Smooth muscle cell (in vitro differentiated cells): Measurements from ENCODE around the gene SAMD1. TPM values are rescaled to one million over a fixed set of nuclear protein-coding genes. Genes with fewer than 3 reads are reported as not detected.

ENCODE experiments used
- DNase-seq: peaks from one replicate; lab custom pipeline; 2025; ENCODE audit not compliant: unreplicated experiment; lab: John Stamatoyannopoulos, UW
- H2AFZ ChIP-seq: fragments of 200-600 bp; sonication (generic); 2 replicates; pipeline ENCODE4 v1.6.0; 2016; ENCODE audit warnings: antibody characterized with exemption, low read depth, mild to moderate bottlenecking
- H3F3A ChIP-seq: fragments of 200-600 bp; sonication (generic); 2 replicates; pipeline ENCODE4 v1.6.0; 2017; ENCODE audit warnings: antibody characterized with exemption, low read depth
- H3K27ac ChIP-seq: fragments of 200-600 bp; sonication (generic); 2 replicates; pipeline ENCODE4 v1.5.1; 2016; ENCODE audit warnings: low read depth, mild to moderate bottlenecking
- H3K27me3 ChIP-seq: fragments of 200-600 bp; sonication (generic); 2 replicates; pipeline ENCODE4 v1.6.1; 2016; ENCODE audit warnings: low read depth, mild to moderate bottlenecking
- H3K36me3 ChIP-seq: fragments of 200-600 bp; sonication (generic); 2 replicates; pipeline ENCODE4 v1.5.1; 2016; ENCODE audit warnings: low read depth
- H3K4me1 ChIP-seq: fragments of 200-600 bp; sonication (generic); 2 replicates; pipeline ENCODE4 v1.5.1; 2016; ENCODE audit warnings: low read depth
- H3K4me2 ChIP-seq: fragments of 200-600 bp; sonication (generic); 2 replicates; pipeline ENCODE4 v1.6.0; 2016; ENCODE audit warnings: mild to moderate bottlenecking
- H3K4me3 ChIP-seq: fragments of 200-600 bp; sonication (generic); 2 replicates; pipeline ENCODE4 v1.5.1; 2016; ENCODE audit warnings: mild to moderate bottlenecking
- H3K79me2 ChIP-seq: fragments of 200-600 bp; sonication (generic); 2 replicates; pipeline ENCODE4 v1.6.0; 2016; ENCODE audit warnings: low read depth, mild to moderate bottlenecking
- H3K9ac ChIP-seq: fragments of 200-600 bp; sonication (generic); 2 replicates; pipeline ENCODE4 v1.6.0; 2016; ENCODE audit warnings: low read depth
- H3K9me3 ChIP-seq: fragments of 200-600 bp; sonication (generic); replicated peaks from 2 replicates; pipeline ENCODE4 v1.5.1; 2016; ENCODE audit warnings: low read depth
- H4K20me1 ChIP-seq: fragments of 200-600 bp; sonication (generic); 2 replicates; pipeline ENCODE4 v1.6.0; 2016; ENCODE audit warnings: low read depth
- WGBS: methylation state at CpG from one replicate; pipeline ENCODE4 v1.1.7; 2016; ENCODE audit warnings: low lambda C conversion rate; 5-methylcytosine and 5-hydroxymethylcytosine counted together
- polyA plus RNA-seq: library from polyadenylated mRNA; unstranded; fragments of >200 nt; fragmentation: Nextera tagmentation; extraction: Ambion mirVana; gene quantifications from 2 replicates; pipeline ENCODE4 v1.2.1, GENCODE V29; 2016
- total RNA-seq: library from RNA; depleted of rRNA; stranded (reverse); fragments of >200 nt; gene quantifications from 2 replicates; pipeline ENCODE4 v1.2.3, GENCODE V29; 2014
- TF ChIP-seq, protein P1 (sequence below): fragments of 200-600 bp; sonication (generic); IDR thresholded peaks from 2 replicates; pipeline ENCODE4 v1.5.1; 2017; ENCODE audit warnings: borderline replicate concordance, mild to moderate bottlenecking, antibody characterized with exemption; ENCODE audit not compliant: insufficient read depth, poor library complexity, severe bottlenecking

The SAMD1 gene
- total and polyA plus RNA-seq, 2 experiments from 2014 or later: 35.0 to 71.3 TPM

DNA sequence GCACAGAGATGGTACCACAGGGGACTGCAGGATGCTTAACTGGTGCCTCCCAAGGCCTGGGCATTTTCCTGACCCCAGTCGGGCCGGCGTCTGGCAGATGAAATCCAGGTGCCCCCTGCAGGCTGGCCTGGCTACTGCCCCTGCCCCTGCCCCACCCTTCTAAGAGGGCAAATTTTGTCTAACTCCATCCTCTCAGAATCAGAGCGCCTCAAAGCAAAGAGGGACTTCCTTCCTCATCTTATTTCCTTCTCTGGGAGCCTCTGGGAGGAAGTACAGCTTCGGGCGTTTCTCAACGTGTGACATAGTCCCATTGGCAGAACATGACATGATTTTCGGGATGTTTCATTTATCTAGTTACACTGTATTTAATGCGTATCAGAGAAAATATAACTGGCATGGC lies 24.3 kb upstream of the SAMD1 start:
- 70% methylated on average over 9 of the region's 9 CpGs for WGBS
- H3K9ac ChIP-seq: no peak overlapping the region
- peaks cover 53% of the 10 kb centered on the region for H4K20me1 ChIP-seq

DNA sequence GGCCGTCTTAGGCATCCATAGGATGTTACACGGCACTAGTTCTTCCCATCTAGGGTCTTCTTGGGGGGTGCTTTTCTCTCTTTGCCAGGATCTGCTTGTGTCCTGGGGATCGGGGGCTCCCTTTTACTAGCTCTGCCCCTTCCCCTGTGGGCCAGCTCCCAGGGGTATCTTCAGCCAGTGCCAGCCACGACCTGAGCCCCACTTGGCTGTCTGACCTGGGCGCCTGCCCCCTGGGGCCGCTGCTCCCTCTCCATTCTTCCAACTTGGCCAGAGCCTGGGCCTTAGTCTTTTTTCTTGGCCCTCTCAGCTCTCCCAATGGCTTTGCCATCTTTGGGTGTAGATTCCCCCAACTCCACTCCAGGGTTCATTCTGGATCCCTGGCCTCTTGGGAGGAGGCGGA lies 23.9 kb upstream of the SAMD1 start:
- Histone ChIP-seq H2AFZ (no peak overlapping the region), H3K4me2 (no peak overlapping the region), H3K27me3 (no peaks in the 10 kb centered on the region), H3F3A (peaks cover 11% of the 10 kb centered on the region), H3K9ac (no peak overlapping the region), H4K20me1 (peaks cover 53% of the 10 kb centered on the region), H3K9me3 (no peaks in the 10 kb centered on the region), H3K27ac (no peak overlapping the region), H3K4me3 (no peak overlapping the region), H3K36me3 (no peaks in the 10 kb centered on the region), H3K79me2 (peaks cover 46% of the 10 kb centered on the region), H3K4me1 (peaks cover 27% of the 10 kb centered on the region)
- TF ChIP-seq, protein P1, sequence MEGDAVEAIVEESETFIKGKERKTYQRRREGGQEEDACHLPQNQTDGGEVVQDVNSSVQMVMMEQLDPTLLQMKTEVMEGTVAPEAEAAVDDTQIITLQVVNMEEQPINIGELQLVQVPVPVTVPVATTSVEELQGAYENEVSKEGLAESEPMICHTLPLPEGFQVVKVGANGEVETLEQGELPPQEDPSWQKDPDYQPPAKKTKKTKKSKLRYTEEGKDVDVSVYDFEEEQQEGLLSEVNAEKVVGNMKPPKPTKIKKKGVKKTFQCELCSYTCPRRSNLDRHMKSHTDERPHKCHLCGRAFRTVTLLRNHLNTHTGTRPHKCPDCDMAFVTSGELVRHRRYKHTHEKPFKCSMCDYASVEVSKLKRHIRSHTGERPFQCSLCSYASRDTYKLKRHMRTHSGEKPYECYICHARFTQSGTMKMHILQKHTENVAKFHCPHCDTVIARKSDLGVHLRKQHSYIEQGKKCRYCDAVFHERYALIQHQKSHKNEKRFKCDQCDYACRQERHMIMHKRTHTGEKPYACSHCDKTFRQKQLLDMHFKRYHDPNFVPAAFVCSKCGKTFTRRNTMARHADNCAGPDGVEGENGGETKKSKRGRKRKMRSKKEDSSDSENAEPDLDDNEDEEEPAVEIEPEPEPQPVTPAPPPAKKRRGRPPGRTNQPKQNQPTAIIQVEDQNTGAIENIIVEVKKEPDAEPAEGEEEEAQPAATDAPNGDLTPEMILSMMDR: no peak
- WGBS: 91% methylated on average over 7 of the region's 7 CpGs
- no peak for DNase-seq

More for the DNA sequence above, 24.3 kb upstream of the SAMD1 start:
- Histone ChIP-seq H3K79me2 (peaks cover 44% of the 10 kb centered on the region), H3K27me3 (no peaks in the 10 kb centered on the region), H3K27ac (no peak overlapping the region), H3K4me3 (no peak overlapping the region), H3F3A (peaks cover 11% of the 10 kb centered on the region), H3K9me3 (no peaks in the 10 kb centered on the region), H3K4me2 (no peak overlapping the region), H2AFZ (no peak overlapping the region), H3K36me3 (no peaks in the 10 kb centered on the region), H3K4me1 (peaks cover 27% of the 10 kb centered on the region)
- TF ChIP-seq, protein P1: peak; percentile 44
- no peak for DNase-seq

GRCh38 chr19:14113762-14114414 lies 23.3 kb upstream of the SAMD1 start:
- Histone ChIP-seq H3K9ac (no peak overlapping the region), H3K4me3 (no peak overlapping the region), H3K4me2 (no peak overlapping the region), H3K4me1 (peaks cover 23% of the 10 kb centered on the region), H3K9me3 (no peaks in the 10 kb centered on the region), H3K27ac (no peak overlapping the region), H3F3A (peaks cover 7% of the 10 kb centered on the region), H4K20me1 (peaks cover 53% of the 10 kb centered on the region), H3K36me3 (no peaks in the 10 kb centered on the region), H2AFZ (no peak overlapping the region), H3K27me3 (no peaks in the 10 kb centered on the region), H3K79me2 (peaks cover 48% of the 10 kb centered on the region)
- WGBS: 96% methylated on average over 18 of the region's 18 CpGs
- TF ChIP-seq, protein P1: peak; percentile 32
- no peak for DNase-seq
